Measurements from ENCODE around the gene TGFBI. TPM values are rescaled to one million over a fixed set of nuclear protein-coding genes. Genes with fewer than 3 reads are reported as not detected.

TGFBI gene
- total RNA-seq, 1 donor from 2014 or later: 620 TPM

DNA sequence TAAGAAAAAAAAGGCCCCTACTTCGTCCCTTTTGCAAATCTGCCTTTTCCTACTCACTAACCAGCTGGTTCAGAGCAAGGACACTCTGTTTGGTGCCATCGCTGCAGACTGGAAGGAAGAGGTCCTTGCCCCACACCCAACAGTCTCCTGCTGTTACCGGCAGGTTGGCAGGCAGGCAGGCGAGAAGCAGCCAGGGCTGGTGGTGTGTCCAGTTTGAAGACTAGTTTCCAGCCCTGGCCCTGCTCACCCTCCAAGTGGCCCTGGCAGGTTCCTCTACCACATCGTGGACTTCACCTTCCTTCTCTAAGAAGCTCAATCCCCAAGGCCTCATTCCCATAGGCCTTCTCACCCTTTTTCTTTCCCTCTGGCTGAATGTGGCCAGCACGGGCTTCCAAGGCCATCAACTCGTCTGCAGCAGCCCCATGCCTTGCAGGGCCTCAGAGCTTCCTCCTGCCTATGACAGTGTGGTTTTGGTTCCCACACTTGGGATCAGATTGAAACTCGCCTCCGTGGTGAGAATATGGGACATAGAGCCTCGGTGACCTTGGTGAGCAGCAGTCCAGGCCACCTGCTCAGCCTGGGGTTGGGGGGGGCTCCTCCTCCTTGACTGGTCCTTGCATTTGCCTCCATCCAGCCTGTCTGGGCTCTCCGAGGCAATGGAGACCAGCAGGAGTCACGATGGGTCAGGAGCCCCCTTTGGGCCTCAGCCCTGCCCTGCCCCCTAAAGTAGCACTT is 22.9 kb downstream of the TGFBI start:
- Mint-ChIP-seq H3K36me3 (ENCODE audit: low read depth) (peaks cover 29% of the 10 kb centered on the region), H3K27ac (ENCODE audit: unreplicated experiment) (peak overlapping the region; percentile 51), H3K4me1 (ENCODE audit: low read depth) (peaks cover 49% of the 10 kb centered on the region), H3K27me3 (ENCODE audit: low read depth) (no peaks in the 10 kb centered on the region), H3K9me3 (ENCODE audit: low read depth) (no peaks in the 10 kb centered on the region), H3K4me3 (ENCODE audit: unreplicated experiment) (no peak overlapping the region)
- TF ChIP-seq, protein P1, sequence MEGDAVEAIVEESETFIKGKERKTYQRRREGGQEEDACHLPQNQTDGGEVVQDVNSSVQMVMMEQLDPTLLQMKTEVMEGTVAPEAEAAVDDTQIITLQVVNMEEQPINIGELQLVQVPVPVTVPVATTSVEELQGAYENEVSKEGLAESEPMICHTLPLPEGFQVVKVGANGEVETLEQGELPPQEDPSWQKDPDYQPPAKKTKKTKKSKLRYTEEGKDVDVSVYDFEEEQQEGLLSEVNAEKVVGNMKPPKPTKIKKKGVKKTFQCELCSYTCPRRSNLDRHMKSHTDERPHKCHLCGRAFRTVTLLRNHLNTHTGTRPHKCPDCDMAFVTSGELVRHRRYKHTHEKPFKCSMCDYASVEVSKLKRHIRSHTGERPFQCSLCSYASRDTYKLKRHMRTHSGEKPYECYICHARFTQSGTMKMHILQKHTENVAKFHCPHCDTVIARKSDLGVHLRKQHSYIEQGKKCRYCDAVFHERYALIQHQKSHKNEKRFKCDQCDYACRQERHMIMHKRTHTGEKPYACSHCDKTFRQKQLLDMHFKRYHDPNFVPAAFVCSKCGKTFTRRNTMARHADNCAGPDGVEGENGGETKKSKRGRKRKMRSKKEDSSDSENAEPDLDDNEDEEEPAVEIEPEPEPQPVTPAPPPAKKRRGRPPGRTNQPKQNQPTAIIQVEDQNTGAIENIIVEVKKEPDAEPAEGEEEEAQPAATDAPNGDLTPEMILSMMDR (IDR thresholded peaks at IDR 0.05): no peak
- peak; percentile 62 for DNase-seq (ENCODE audit: low spot score)

DNA sequence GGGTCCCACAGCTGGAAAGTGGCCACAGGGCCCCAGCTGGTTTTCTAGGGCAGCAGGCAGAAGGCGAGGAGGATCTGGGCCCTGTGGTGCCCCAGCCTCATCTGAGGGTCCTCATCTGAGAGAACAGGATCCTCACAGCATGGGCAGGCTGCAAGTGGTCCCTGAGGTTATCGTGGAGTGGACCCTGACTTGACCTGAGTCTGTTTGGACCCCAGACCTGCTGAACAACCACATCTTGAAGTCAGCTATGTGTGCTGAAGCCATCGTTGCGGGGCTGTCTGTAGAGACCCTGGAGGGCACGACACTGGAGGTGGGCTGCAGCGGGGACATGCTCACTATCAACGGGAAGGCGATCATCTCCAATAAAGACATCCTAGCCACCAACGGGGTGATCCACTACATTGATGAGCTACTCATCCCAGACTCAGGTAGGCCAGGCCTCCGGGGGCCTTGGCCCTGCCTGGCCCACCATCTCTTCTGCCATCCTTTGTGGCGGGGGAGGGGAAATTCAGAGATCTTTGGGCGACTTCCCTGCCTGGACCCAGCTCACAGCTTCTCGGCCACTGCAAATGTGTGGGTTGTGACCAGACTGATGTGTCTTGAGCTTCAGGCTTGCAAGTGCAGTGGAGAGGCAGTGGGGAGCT is 24.0 kb downstream of the TGFBI start:
- Mint-ChIP-seq H3K36me3 (ENCODE audit: low read depth) (peaks cover 30% of the 10 kb centered on the region), H3K27ac (ENCODE audit: unreplicated experiment) (peak overlapping the region; percentile 61), H3K9me3 (ENCODE audit: low read depth) (no peaks in the 10 kb centered on the region), H3K27me3 (ENCODE audit: low read depth) (no peaks in the 10 kb centered on the region), H3K4me3 (ENCODE audit: unreplicated experiment) (no peak overlapping the region), H3K4me1 (ENCODE audit: low read depth) (peaks cover 54% of the 10 kb centered on the region)
- peak; percentile 51 for DNase-seq (ENCODE audit: low spot score)
- TF ChIP-seq, protein P1 (IDR thresholded peaks at IDR 0.05): no peak

DNA sequence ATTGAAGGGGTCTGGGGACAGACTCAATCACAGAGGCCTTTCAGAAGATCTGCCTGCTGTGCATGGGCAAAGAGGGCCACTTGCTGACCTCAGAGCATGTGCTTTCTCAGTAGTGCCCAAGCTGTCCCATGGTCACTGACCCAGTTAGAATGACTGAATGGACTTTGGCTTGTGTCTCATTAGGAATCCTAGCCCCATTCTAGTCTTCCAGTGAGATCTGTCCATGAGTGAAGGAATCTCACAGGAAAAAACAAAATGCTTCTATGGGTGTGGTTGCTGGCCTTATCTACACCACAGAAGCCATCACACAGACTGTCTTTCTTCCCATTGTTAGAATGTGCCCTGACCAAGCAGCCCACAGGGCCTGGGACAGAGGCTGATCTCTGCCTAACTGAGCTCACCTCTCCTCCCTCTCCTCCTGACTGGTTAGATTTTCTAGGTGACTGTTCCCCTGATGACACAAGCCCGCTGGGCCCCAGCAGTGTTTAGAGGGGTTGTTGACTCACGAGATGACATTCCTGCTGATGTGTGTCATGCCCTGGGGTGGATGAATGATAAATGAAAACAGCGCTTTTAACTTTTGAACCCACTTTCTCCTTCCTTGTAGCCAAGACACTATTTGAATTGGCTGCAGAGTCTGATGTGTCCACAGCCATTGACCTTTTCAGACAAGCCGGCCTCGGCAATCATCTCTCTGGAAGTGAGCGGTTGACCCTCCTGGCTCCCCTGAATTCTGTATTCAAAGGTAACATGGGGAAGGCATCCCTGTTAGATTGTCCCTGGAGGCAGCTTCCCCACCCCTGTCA is 24.8 kb downstream of the TGFBI start:
- H3K27ac Mint-ChIP-seq (ENCODE audit: unreplicated experiment): peak overlapping the region; percentile 93
- H3K4me3 Mint-ChIP-seq (ENCODE audit: unreplicated experiment): no peak overlapping the region
- no peaks in the 10 kb centered on the region for H3K27me3 Mint-ChIP-seq (ENCODE audit: low read depth)
- H3K4me1 Mint-ChIP-seq (ENCODE audit: low read depth): peaks cover 56% of the 10 kb centered on the region
- DNase-seq (ENCODE audit: low spot score): no peak
- TF ChIP-seq, protein P1 (IDR thresholded peaks at IDR 0.05): no peak
- H3K9me3 Mint-ChIP-seq (ENCODE audit: low read depth): no peaks in the 10 kb centered on the region
- H3K36me3 Mint-ChIP-seq (ENCODE audit: low read depth): peaks cover 25% of the 10 kb centered on the region

DNA sequence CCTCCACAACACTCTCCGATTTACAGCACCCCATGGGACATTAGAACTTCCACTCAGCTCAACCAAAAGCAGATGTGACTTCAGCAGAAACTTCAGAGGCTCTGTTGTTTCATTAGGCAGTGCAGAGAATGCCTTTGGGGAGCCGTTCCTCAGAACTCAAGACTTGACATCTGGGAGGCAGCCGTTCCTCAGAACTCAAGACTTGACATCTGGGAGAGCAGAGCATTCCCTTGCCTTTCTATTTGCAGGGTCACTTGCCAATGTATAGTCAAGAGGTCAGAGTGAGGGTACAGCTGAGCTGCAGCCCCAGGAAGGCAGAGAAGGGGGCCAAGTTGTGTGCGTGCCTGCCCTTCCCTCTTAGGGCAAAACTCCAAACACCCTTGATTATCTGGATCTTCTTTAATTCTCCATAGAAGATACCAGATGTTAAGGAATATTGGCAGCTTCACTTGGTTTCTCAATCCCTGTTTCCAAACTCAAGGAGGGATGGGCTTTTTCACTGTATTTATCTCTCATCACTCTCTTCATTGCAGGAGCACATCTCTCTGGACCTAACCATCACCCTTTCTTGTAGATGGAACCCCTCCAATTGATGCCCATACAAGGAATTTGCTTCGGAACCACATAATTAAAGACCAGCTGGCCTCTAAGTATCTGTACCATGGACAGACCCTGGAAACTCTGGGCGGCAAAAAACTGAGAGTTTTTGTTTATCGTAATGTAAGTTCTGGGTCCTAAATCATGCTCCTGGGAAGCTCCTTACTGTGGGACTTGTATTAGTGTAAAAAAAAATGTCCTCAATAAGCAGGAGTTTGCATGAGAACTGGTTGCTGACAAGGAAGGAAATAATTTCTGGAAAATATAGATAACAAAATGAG is 25.6 kb downstream of the TGFBI start:
- no peak for DNase-seq (ENCODE audit: low spot score)
- Mint-ChIP-seq H3K27ac (ENCODE audit: unreplicated experiment) (peak overlapping the region; percentile 93), H3K27me3 (ENCODE audit: low read depth) (no peaks in the 10 kb centered on the region), H3K4me1 (ENCODE audit: low read depth) (peaks cover 64% of the 10 kb centered on the region), H3K36me3 (ENCODE audit: low read depth) (peaks cover 23% of the 10 kb centered on the region), H3K9me3 (ENCODE audit: low read depth) (no peaks in the 10 kb centered on the region), H3K4me3 (ENCODE audit: unreplicated experiment) (no peak overlapping the region)
- TF ChIP-seq, protein P1 (IDR thresholded peaks at IDR 0.05): no peak

Data from chondrocyte (in vitro differentiated cells).